ENCODE data around the gene KYAT1. TPM values are rescaled to one million over a fixed set of nuclear protein-coding genes. Genes with fewer than 3 reads are reported as not detected.

The KYAT1 gene
- total and polyA plus RNA-seq, 2 of the 13 experiments (the other 11 are each of a cell fraction or from before 2014, with no cell fraction given): 9.2 to 46.5 TPM

DNA sequence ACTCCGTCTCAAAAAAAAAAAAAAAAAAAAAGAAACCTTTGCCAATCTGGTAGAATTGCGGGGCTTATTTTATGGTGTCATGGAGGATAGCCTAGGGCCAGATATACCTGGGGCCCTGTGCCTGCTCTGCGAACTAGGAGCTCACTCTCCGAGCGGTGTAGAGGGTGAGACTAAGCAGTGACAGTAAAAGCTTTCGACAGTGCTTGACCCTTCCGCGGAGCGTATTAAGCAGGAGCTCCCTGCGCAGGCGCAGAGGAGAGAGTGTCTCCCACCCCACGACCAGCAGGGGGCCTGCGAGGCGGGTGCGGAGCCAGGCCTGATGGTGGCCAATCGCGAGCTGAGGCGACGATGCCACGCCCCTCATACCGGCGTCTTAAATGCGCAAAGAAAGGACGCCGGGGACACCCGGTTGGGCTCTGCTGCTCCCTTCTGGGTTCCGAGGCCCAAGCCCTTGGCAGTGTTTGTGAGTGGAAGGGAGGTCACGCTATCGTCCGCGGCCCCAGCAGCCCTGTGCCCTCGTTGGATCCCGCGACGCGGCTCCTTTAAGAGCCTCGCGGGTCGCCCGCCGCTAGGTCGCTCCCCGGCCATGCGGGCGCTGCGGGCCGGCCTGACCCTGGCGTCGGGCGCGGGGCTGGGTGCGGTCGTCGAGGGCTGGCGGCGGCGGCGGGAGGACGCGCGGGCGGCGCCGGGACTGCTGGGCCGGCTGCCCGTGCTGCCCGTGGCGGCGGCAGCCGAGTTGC is 63.5 kb downstream of the KYAT1 start, which contains the start of gene ENDOG (continued):
- TF ChIP-seq, protein P1, sequence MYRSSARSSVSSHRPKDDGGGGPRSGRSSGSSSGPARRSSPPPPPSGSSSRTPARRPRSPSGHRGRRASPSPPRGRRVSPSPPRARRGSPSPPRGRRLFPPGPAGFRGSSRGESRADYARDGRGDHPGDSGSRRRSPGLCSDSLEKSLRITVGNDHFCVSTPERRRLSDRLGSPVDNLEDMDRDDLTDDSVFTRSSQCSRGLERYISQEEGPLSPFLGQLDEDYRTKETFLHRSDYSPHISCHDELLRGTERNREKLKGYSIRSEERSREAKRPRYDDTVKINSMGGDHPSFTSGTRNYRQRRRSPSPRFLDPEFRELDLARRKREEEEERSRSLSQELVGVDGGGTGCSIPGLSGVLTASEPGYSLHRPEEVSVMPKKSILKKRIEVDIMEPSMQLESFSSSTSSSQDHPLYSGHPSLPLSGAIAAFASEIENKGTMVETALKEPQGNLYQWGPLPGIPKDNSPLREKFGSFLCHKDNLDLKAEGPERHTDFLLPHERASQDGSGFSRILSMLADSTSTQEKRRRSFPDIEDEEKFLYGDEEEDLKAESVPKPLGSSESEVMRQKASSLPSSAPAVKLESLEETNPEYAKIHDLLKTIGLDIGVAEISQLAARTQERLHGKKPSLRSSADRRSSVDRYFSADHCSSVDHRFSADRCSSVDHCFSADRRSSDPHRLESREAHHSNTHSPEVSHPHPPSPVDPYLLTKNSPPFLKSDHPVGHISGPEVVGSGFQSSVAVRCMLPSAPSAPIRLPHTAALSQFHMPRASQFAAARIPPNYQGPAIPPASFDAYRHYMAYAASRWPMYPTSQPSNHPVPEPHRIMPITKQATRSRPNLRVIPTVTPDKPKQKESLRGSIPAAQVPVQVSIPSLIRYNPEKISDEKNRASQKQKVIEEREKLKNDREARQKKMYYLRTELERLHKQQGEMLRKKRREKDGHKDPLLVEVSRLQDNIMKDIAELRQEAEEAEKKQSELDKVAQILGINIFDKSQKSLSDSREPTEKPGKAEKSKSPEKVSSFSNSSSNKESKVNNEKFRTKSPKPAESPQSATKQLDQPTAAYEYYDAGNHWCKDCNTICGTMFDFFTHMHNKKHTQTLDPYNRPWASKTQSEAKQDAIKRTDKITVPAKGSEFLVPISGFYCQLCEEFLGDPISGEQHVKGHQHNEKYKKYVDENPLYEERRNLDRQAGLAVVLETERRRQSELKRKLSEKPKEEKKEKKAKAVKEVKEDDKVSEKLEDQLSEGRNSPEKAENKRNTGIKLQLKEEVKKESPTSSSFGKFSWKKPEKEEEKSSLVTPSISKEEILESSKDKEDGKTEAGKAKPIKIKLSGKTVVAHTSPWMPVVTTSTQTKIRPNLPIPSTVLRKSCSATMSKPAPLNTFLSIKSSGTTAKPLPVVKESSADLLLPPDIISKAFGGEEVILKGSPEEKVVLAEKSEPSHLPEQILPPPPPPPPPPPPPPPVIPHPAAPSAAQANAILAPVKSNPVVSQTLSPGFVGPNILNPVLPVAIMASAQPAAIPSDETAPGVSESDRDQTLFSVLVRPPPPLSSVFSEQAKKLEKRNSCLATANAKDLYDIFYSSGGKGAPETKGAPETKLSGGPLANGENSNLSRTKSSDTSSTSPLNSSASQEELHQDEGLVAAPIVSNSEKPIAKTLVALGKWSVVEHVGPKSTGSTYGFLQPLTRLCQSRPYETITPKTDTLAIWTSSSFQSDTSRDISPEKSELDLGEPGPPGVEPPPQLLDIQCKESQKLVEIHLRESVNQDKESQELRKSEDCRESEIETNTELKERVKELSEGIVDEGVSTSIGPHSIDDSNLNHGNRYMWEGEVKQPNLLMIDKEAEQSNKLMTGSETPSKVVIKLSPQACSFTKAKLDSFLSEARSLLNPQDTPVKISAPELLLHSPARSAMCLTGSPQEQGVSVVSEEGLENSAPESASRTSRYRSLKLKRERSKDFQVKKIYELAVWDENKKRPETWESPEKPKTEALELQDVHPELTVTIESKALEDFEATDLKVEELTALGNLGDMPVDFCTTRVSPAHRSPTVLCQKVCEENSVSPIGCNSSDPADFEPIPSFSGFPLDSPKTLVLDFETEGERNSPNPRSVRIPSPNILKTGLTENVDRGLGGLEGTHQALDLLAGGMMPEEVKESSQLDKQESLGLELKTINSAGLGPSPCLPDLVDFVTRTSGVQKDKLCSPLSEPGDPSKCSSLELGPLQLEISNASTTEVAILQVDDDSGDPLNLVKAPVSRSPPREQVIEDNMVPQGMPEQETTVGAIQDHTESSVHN (CRISPR knock-in tag; IDR thresholded peaks at IDR 0.05): no peak
- TF ChIP-seq ZBTB1 (CRISPR knock-in tag; IDR thresholded peaks at IDR 0.05; ENCODE audit: borderline replicate concordance) (no peak), ZMYM2 (CRISPR knock-in tag; IDR thresholded peaks at IDR 0.05) (0 out of 2 replicates have a peak, but pooled peaks have one; percentile 40), ZNF788 (CRISPR knock-in tag; IDR thresholded peaks at IDR 0.05; ENCODE audit: borderline replicate concordance) (peak; percentile 33; the same call in 1 of the 2 replicates), TP53 (CRISPR knock-in tag; conservative IDR thresholded peaks at IDR 0.05) (0 out of 2 replicates have a peak, but pooled peaks have one; percentile 60), ZMYM4 (CRISPR knock-in tag; IDR thresholded peaks at IDR 0.05) (peak; percentile 82), HOXD1 (CRISPR knock-in tag; IDR thresholded peaks at IDR 0.05) (no peak), ZMAT3 (CRISPR knock-in tag; conservative IDR thresholded peaks at IDR 0.05) (no peak), SYNCRIP (IDR thresholded peaks at IDR 0.05; ENCODE audit: insufficient read depth, low read depth, low read length) (no peak), TBX2 (CRISPR knock-in tag; IDR thresholded peaks at IDR 0.05; ENCODE audit: borderline replicate concordance) (no peak; the same call in 1 of the 2 replicates), FOXA3 (CRISPR knock-in tag; IDR thresholded peaks at IDR 0.05) (peak; percentile 54; the same call in 1 of the 2 replicates), GTF2F1 (IDR thresholded peaks at IDR 0.05; ENCODE audit: low read length) (no peak; the same call in 1 of the 2 replicates), ZBTB20 (CRISPR knock-in tag; IDR thresholded peaks at IDR 0.05; ENCODE audit: borderline replicate concordance, low read depth) (0 out of 2 replicates have a peak, but pooled peaks have one; percentile 14)
- TF ChIP-seq, protein P2, sequence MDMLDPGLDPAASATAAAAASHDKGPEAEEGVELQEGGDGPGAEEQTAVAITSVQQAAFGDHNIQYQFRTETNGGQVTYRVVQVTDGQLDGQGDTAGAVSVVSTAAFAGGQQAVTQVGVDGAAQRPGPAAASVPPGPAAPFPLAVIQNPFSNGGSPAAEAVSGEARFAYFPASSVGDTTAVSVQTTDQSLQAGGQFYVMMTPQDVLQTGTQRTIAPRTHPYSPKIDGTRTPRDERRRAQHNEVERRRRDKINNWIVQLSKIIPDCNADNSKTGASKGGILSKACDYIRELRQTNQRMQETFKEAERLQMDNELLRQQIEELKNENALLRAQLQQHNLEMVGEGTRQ (IDR thresholded peaks at IDR 0.05; ENCODE audit: low read depth, low read length): no peak
- TF ChIP-seq, protein P2 (CRISPR knock-in tag; IDR thresholded peaks at IDR 0.05; ENCODE audit: borderline replicate concordance): no peak; the same call in 1 of the 2 replicates
- TF ChIP-seq, protein P3, sequence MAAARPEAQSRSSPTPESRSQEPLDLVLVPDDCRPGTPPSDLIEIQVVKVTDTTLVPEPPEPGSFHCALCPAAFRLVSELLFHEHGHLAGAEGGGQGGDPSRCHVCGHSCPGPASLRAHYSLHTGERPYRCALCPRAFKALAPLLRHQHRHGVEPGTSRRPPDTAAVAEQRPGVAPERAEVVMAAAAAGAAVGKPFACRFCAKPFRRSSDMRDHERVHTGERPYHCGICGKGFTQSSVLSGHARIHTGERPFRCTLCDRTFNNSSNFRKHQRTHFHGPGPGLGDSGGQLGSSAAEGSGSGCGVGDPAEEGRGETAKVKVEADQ (CRISPR knock-in tag; IDR thresholded peaks at IDR 0.05; ENCODE audit: borderline replicate concordance): no peak; the same call in 1 of the 2 replicates
